ENCODE data around the gene ABCB4.

Gene ABCB4

DNA sequence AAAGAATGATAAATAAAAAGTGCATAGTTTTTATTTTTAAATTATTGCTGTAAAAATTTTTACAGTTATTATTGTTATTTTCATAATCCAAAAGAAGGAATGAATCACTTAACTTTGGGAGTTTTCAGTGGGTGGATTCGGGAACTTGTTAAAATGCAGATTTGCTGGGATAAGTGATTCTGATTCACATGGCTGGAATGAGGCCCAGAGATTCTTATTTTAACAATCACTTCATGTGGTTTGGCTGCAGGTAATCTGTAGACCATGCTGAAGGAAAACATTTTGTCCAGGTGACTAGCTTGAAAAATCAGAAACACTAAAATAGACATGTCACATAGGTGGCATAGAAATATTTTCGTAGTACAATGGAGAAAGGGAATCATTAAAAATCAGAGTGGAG is 116.1 kb downstream of the ABCB4 start:
- no peak for TF ChIP-seq GATA2 (IDR thresholded peaks at IDR 0.05; ENCODE audit: low read depth, low read length)

DNA sequence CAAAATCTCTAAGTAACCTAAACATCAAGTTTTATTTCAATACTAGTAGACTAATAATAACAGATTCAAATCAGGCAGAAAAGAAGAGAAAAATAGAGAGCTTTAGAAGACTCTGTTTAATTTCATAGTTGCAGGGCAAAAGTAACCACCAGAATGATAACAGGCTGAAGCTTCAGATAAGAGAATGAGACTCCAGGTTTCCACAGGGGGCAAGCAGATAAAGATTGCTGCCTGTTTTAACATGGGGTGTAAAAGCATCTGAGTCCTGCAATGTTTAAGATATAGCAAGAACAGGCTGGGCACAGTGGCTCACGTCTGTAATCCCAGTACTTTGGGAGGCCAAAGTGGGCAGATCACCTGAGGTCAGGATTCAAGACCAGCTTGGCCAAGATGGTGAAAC is 119.0 kb downstream of the ABCB4 start:
- TF ChIP-seq GATA3 (IDR thresholded peaks at IDR 0.05; ENCODE audit: low read depth, low read length) (no peak), GATA2 (IDR thresholded peaks at IDR 0.05; ENCODE audit: low read depth, low read length) (no peak)

DNA sequence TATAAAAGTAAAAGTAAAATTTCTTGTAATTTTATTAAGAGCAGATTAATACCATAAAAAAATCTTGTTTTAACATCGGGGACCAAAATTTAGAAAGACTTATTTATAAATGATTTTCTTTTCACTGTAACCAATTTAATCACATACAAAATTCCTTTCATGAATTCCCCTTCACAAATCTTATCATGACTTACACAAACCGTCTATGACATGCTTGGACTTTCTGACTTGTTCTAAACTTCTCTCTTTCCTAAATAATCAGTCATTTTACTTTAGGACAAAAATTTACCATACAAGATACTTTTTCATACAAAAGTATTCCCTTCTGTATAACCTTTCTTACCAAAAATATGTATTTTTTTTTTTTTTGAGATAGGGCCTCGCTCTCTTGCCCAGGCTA is 120.7 kb downstream of the ABCB4 start:
- TF ChIP-seq GATA2 (IDR thresholded peaks at IDR 0.05; ENCODE audit: low read depth, low read length) (no peak), GATA3 (IDR thresholded peaks at IDR 0.05; ENCODE audit: low read depth, low read length) (no peak)

Measured in SH-SY5Y (cell line).